ENCODE measurements around the gene C15orf40.
A peak's percentile ranks its signal among the peaks of the same experiment; 100 is the strongest.
"Not testable (repeated sequence)": the region's sequence is repeated elsewhere in the genome, so short reads cannot be mapped to it uniquely, and the experiment has no call there.

Gene C15orf40

GRCh38 chr15:83011271-83012075 lies at the start of gene C15orf40:
Gene C15orf40 (minus strand): TSS chr15:83011639. CDS start chr15:83011607, 32 bp downstream.
- peak; percentile 68 for DNase-seq (ENCODE audit: low read depth, low spot score)

- no peak for DNase-seq (ENCODE audit: low read depth, low spot score)
These were observed 46.4 kb upstream of the C15orf40 start for GRCh38 chr15:83057696-83058376.

GRCh38 chr15:83057002-83057401 lies 45.6 kb upstream of the C15orf40 start:
- no peak for DNase-seq (ENCODE audit: low read depth, low spot score)

- DNase-seq (ENCODE audit: low read depth, low spot score): no peak
These were observed 41.7 kb upstream of the C15orf40 start for GRCh38 chr15:83053151-83053550.

- DNase-seq (ENCODE audit: low read depth, low spot score): no peak
These were observed 35.2 kb upstream of the C15orf40 start for GRCh38 chr15:83046558-83047127.

GRCh38 chr15:83044156-83044555 lies 32.7 kb upstream of the C15orf40 start:
- DNase-seq (ENCODE audit: low read depth, low spot score): no peak

GRCh38 chr15:83039206-83039605 lies 27.8 kb upstream of the C15orf40 start:
- no peak for DNase-seq (ENCODE audit: low read depth, low spot score)

- no peak for DNase-seq (ENCODE audit: low read depth, low spot score)
These were observed 24.8 kb upstream of the C15orf40 start for GRCh38 chr15:83036253-83036652.

- DNase-seq (ENCODE audit: low read depth, low spot score): not testable (repeated sequence)
These were observed 19.8 kb upstream of the C15orf40 start for GRCh38 chr15:83031234-83031633.

GRCh38 chr15:83030021-83030420 lies 18.6 kb upstream of the C15orf40 start:
- no peak for DNase-seq (ENCODE audit: low read depth, low spot score)

- no peak for DNase-seq (ENCODE audit: low read depth, low spot score)
These were observed 7.0 kb upstream of the C15orf40 start for GRCh38 chr15:83018436-83018835.

- no peak for DNase-seq (ENCODE audit: low read depth, low spot score)
These were observed 5.5 kb upstream of the C15orf40 start for GRCh38 chr15:83016906-83017305.

- no peak for DNase-seq (ENCODE audit: low read depth, low spot score)
These were observed 3.9 kb upstream of the C15orf40 start for GRCh38 chr15:83015361-83015760.

- no peak for DNase-seq (ENCODE audit: low read depth, low spot score)
These were observed 2.8 kb upstream of the C15orf40 start for GRCh38 chr15:83014205-83014653.

- DNase-seq (ENCODE audit: low read depth, low spot score): no peak
These were observed 1.2 kb upstream of the C15orf40 start for GRCh38 chr15:83012636-83013035.

GRCh38 chr15:83012076-83012426 lies 612 bp upstream of the C15orf40 start:
- DNase-seq (ENCODE audit: low read depth, low spot score): no peak

- peak; percentile 52 for DNase-seq (ENCODE audit: low read depth, low spot score)
These were observed 649 bp downstream of the C15orf40 start for GRCh38 chr15:83010709-83011270.

GRCh38 chr15:83000672-83001031 lies 10.8 kb downstream of the C15orf40 start:
- not testable (repeated sequence) for DNase-seq (ENCODE audit: low read depth, low spot score)

- peak; percentile 28 for DNase-seq (ENCODE audit: low read depth, low spot score)
These were observed 11.4 kb downstream of the C15orf40 start for GRCh38 chr15:82999905-83000671.

- DNase-seq (ENCODE audit: low read depth, low spot score): no peak
These were observed 12.0 kb downstream of the C15orf40 start for GRCh38 chr15:82999426-82999825.

- no peak for DNase-seq (ENCODE audit: low read depth, low spot score)
These were observed 15.5 kb downstream of the C15orf40 start for GRCh38 chr15:82995938-82996337.

- no peak for DNase-seq (ENCODE audit: low read depth, low spot score)
These were observed 16.4 kb downstream of the C15orf40 start for GRCh38 chr15:82995076-82995475.

Measured in iPS DF 19.7 (cell line).